DND-41 (cell line): Measurements from ENCODE around the gene MEGF6.

Source experiments
- ATAC-seq: fragments of 200-7000 bp; cut with Tn5 transposase; 3 replicates; pipeline ENCODE4 v1.9.1; 2021; ENCODE audit warnings: low read depth; ENCODE audit not compliant: insufficient read depth
- DNase-seq: peaks from one replicate; pipeline ENCODE4 v3.0.0-alpha.2; 2020
- H2AFZ ChIP-seq: 2 replicates; pipeline ENCODE4 v1.6.0; 2012; ENCODE audit warnings: low read depth, low read length
- H3K27ac ChIP-seq: 2 replicates; pipeline ENCODE4 v1.5.1; 2012; ENCODE audit warnings: low read length, inconsistent platforms
- H3K27me3 ChIP-seq: fragments of 200-600 bp; sonication (generic); 2 replicates; pipeline ENCODE4 v1.6.0; 2012; ENCODE audit warnings: low read length, mild to moderate bottlenecking, inconsistent platforms; ENCODE audit not compliant: insufficient read depth, poor library complexity
- H3K36me3 ChIP-seq: 2 replicates; pipeline ENCODE4 v1.5.1; 2012; ENCODE audit warnings: low read length, inconsistent platforms; ENCODE audit not compliant: insufficient read depth
- H3K4me1 ChIP-seq: 2 replicates; pipeline ENCODE4 v1.5.1; 2012; ENCODE audit warnings: mild to moderate bottlenecking, low read length; ENCODE audit not compliant: insufficient read depth
- H3K4me2 ChIP-seq: 2 replicates; pipeline ENCODE4 v1.6.0; 2012; ENCODE audit warnings: mild to moderate bottlenecking, moderate library complexity, low read length, inconsistent platforms; ENCODE audit not compliant: insufficient read depth
- H3K4me3 ChIP-seq, 2 experiments: fragments of 200-600 bp in 1 of 2; shearing (Covaris generic) in 1 of 2; 2 replicates each; pipeline ENCODE4 v1.5.1; 2012 to 2016; ENCODE audit warnings: inconsistent platforms in 2 of 2, low read length in 2 of 2, mild to moderate bottlenecking in 2 of 2, low read depth in 1 of 2, moderate library complexity in 1 of 2
- H3K79me2 ChIP-seq: 2 replicates; pipeline ENCODE4 v1.6.0; 2012; ENCODE audit warnings: low read length, inconsistent platforms; ENCODE audit not compliant: insufficient read depth
- H3K9ac ChIP-seq: 2 replicates; pipeline ENCODE4 v1.6.0; 2012; ENCODE audit warnings: low read depth, mild to moderate bottlenecking, inconsistent platforms, low read length, moderate library complexity
- H3K9me3 ChIP-seq: 2 replicates; pipeline ENCODE4 v1.5.1; 2012; ENCODE audit warnings: low read length, moderate library complexity, mild to moderate bottlenecking, inconsistent platforms; ENCODE audit not compliant: insufficient read depth, severe bottlenecking
- H4K20me1 ChIP-seq: 2 replicates; pipeline ENCODE4 v1.6.0; 2012; ENCODE audit warnings: low read length; ENCODE audit not compliant: insufficient read depth
- EZH2 ChIP-seq: IDR thresholded peaks from 3 replicates; pipeline ENCODE4 v1.6.1; 2012; ENCODE audit warnings: borderline replicate concordance, low read depth, mild to moderate bottlenecking, moderate library complexity, low read length, inconsistent platforms; ENCODE audit not compliant: severe bottlenecking
- TF ChIP-seq, protein P1 (sequence below): IDR thresholded peaks from 2 replicates; pipeline ENCODE4 v1.5.1; 2012; ENCODE audit warnings: borderline replicate concordance, low read length, moderate library complexity, mild to moderate bottlenecking; ENCODE audit not compliant: poor library complexity, severe bottlenecking; ENCODE audit errors: extremely low read depth

MEGF6 gene

DNA sequence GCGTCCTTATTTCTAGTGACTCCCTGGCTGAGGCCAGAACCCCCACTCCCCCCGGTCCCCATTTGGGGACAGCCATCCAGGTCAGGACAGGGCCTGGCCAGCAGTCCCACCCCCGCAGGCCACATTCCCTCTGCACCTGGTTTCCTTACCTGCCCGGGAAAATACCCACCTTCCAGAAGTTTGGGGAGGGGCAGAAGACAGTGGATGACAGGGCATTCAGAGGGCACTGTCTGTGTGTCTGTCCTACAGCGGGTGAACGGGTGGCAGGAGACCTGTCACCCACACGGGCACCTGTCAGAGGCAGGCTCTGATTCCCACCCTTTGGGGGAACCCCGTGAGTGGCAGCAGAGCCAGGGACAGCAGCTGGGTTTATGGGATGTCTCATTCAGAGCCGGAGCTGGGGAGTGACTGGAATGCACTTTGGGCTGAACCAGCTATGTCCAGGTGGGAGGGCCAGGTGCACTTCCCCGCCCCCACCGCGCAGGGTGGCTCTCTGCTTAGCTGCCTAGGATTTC, 154.8 kb downstream of the MEGF6 start:
- no peak for DNase-seq
- ATAC-seq = no peak
- TF ChIP-seq EZH2 = no peak
- TF ChIP-seq, protein P1, sequence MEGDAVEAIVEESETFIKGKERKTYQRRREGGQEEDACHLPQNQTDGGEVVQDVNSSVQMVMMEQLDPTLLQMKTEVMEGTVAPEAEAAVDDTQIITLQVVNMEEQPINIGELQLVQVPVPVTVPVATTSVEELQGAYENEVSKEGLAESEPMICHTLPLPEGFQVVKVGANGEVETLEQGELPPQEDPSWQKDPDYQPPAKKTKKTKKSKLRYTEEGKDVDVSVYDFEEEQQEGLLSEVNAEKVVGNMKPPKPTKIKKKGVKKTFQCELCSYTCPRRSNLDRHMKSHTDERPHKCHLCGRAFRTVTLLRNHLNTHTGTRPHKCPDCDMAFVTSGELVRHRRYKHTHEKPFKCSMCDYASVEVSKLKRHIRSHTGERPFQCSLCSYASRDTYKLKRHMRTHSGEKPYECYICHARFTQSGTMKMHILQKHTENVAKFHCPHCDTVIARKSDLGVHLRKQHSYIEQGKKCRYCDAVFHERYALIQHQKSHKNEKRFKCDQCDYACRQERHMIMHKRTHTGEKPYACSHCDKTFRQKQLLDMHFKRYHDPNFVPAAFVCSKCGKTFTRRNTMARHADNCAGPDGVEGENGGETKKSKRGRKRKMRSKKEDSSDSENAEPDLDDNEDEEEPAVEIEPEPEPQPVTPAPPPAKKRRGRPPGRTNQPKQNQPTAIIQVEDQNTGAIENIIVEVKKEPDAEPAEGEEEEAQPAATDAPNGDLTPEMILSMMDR = no peak
- H3K4me2 ChIP-seq = no peak overlapping the region
- H3K27ac ChIP-seq = no peak overlapping the region
- no peak overlapping the region for H2AFZ ChIP-seq
- H3K27me3 ChIP-seq = peaks cover 7% of the 10 kb centered on the region
- H4K20me1 ChIP-seq = peaks cover 25% of the 10 kb centered on the region
- H3K4me1 ChIP-seq = no peaks in the 10 kb centered on the region; the same call in 1 of the 2 replicates
- no peak overlapping the region for H3K4me3 ChIP-seq
- H3K9ac ChIP-seq = no peak overlapping the region
- H3K9me3 ChIP-seq = no peaks in the 10 kb centered on the region
- no peaks in the 10 kb centered on the region for H3K36me3 ChIP-seq
- no peaks in the 10 kb centered on the region for H3K79me2 ChIP-seq

DNA sequence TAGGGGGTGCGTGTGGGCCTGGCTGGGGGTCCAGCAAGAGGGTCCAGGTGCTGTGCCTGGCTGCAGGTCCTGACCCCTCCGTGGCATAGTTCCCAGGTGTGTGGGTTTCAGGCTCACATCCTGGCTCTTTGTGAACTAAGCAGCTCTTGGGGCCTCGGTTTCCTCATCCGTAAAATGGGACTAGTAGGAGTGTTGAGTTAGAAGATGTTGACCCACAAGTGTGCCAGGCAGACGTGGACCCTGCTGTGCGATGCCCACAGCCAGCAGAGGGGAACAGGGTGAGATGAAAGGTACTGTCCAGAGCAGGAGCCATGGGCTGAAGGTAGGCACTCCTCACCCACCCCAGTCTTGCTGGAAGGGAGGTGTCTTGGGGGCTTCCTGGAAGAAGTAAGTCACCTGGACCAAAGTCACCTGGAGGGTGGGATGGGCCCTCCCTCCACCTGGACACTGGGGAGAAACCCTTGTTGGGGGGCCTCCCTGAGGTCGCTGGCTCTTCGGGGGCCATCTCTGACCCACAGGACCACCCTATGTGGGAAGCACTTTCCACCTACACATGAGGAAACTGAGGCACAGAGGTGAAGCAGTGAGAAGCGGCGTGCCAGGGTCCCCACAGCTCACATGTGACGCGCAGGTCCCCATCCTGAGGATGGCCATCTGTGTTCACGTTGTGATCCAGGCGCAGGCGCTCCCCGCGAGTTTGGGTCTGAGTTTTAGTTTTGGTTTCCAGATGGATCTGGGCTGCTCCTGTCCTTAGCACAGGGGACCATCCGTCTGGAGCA, 155.4 kb downstream of the MEGF6 start:
- no peak for DNase-seq
- H3K4me2 ChIP-seq = no peak overlapping the region
- H3K27me3 ChIP-seq = peaks cover 7% of the 10 kb centered on the region

DNA sequence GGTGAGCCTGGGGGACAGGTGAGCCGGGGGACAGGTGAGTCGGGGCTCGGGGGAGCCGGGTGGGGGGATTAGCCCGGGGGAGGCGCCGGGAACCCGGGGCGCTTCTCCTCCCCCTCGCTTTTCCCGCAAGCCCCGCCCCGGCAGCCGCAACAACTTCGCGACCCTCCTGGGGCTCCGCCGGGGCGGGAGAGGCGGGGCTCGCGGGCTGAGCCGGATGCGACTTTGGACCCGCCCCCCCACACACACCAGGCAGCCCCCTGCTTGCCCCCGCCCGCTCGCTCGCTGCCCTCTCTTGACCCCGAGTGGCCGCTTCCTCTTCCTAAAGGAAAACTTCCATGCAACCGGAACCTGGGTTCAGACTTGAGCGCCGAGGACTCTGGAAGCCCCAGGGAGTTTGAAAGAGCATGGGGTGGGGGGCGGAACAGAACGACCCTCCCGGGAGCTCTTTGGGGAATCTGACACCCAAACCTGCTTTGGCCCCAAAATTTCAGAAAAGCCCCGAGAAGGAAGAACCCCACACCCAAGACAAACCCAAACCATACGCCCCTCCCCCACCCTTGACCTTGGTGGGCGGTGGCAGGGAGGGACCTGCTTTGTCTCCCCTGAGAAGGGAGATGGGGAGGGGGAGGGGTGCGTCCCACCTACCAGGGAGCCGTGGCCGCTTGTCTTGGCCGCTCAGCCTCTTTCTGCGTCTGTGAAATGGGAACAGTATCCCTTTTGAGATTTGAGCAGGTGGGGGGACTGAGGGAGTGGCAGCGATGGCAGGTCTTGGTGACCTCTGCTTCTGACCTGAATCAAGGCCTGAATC, 156.3 kb downstream of the MEGF6 start:
- Histone ChIP-seq H3K4me1 (no peaks in the 10 kb centered on the region; the same call in 1 of the 2 replicates), H3K4me3 (no peak overlapping the region), H3K79me2 (no peaks in the 10 kb centered on the region), H2AFZ (no peak overlapping the region), H3K4me2 (peak overlapping the region; percentile 42), H3K36me3 (no peaks in the 10 kb centered on the region), H3K27ac (no peak overlapping the region), H4K20me1 (peaks cover 25% of the 10 kb centered on the region), H3K27me3 (peaks cover 7% of the 10 kb centered on the region), H3K9ac (no peak overlapping the region), H3K9me3 (no peaks in the 10 kb centered on the region)
- no peak for TF ChIP-seq EZH2
- TF ChIP-seq, protein P1 = no peak
- peak; percentile 76 for ATAC-seq
- peak; percentile 63 for DNase-seq

More for the DNA sequence above, 155.4 kb downstream of the MEGF6 start:
- Histone ChIP-seq H3K79me2 (no peaks in the 10 kb centered on the region), H3K4me3 (no peak overlapping the region), H3K9ac (no peak overlapping the region), H4K20me1 (peaks cover 25% of the 10 kb centered on the region), H2AFZ (no peak overlapping the region), H3K4me1 (no peaks in the 10 kb centered on the region; the same call in 1 of the 2 replicates), H3K9me3 (no peaks in the 10 kb centered on the region), H3K36me3 (no peaks in the 10 kb centered on the region), H3K27ac (no peak overlapping the region)
- TF ChIP-seq EZH2 = no peak
- TF ChIP-seq, protein P1 = no peak
- no peak for ATAC-seq
